ENCODE measurements around the gene ISL2.

The ISL2 gene

GRCh38 chr15:76342382-76343201 lies 6.0 kb downstream of the ISL2 start:
- peak in 1 of 2 experiments; percentile 48 for DNase-seq

- no peak for DNase-seq
Observed at GRCh38 chr15:76343313-76343996, 6.9 kb downstream of the ISL2 start.

GRCh38 chr15:76344893-76345582 lies 8.5 kb downstream of the ISL2 start:
- DNase-seq = no peak

- DNase-seq = no peak
Observed at GRCh38 chr15:76345583-76345879, 9.0 kb downstream of the ISL2 start.

- DNase-seq = peak in 1 of 2 experiments; percentile 46
Observed at GRCh38 chr15:76345880-76346668, 9.5 kb downstream of the ISL2 start.

- DNase-seq = no peak
Observed at GRCh38 chr15:76346669-76347481, 10.3 kb downstream of the ISL2 start.

- DNase-seq = no peak
Observed at GRCh38 chr15:76347482-76348055, 11.0 kb downstream of the ISL2 start.

GRCh38 chr15:76349301-76350070 lies 12.9 kb downstream of the ISL2 start:
- DNase-seq = no peak

GRCh38 chr15:76353023-76353577 lies 16.5 kb downstream of the ISL2 start:
- DNase-seq = no peak

GRCh38 chr15:76353903-76354302 lies 17.3 kb downstream of the ISL2 start:
- DNase-seq = no peak

GRCh38 chr15:76354823-76355440 lies 18.4 kb downstream of the ISL2 start:
- no peak for DNase-seq

GRCh38 chr15:76358453-76358852 lies 21.9 kb downstream of the ISL2 start:
- no peak for DNase-seq

GRCh38 chr15:76359152-76359551 lies 22.6 kb downstream of the ISL2 start:
- no peak for DNase-seq

GRCh38 chr15:76360416-76360815 lies 23.8 kb downstream of the ISL2 start:
- DNase-seq = no peak

- no peak for DNase-seq
Observed at GRCh38 chr15:76363251-76363650, 26.7 kb downstream of the ISL2 start.

GRCh38 chr15:76366714-76367113 lies 30.1 kb downstream of the ISL2 start:
- DNase-seq = no peak

- DNase-seq = no peak
Observed at GRCh38 chr15:76368122-76368621, 31.6 kb downstream of the ISL2 start.

- no peak for DNase-seq
Observed at GRCh38 chr15:76376029-76376428, 39.5 kb downstream of the ISL2 start.

GRCh38 chr15:76376816-76377215 lies 40.2 kb downstream of the ISL2 start:
- no peak for DNase-seq

GRCh38 chr15:76377217-76377616 lies 40.6 kb downstream of the ISL2 start:
- no peak for DNase-seq

All from activated T-cell treated with anti-CD3 and anti-CD28 coated beads, Interleukin-2, amount 50 U/mL, for 48 hours (primary cell).